Activated gamma-delta T cell treated with Interleukin-2 at 50 U/mL for 16 hours (primary cell): ENCODE measurements around the gene ZNF445.
A peak's percentile ranks its signal among the peaks of the same experiment; 100 is the strongest.
"Not testable (repeated sequence)": the region's sequence is repeated elsewhere in the genome, so short reads cannot be mapped to it uniquely, and the experiment has no call there.

Experiments used
- DNase-seq: peaks from one replicate; pipeline ENCODE4 v3.0.0-alpha.2; 2020

ZNF445 gene

DNA sequence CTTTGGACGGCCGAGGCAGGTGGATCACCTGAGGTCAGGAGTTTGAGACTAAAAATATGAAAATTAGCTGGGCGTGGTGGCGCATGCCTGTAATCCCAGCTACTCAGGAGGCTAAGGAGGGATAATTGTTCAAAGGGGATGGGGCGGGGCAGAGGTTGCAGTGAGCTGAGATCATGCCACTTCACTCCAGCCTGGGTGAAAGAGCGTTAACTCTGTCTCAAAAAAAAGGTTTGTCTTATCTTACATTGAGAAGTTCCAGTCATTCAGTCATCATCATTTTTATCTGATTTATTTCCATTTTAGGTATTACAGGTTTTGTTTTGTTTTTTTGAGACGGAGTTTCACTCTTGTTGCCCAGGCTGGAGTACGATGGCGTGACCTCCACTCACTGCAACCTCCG lies 2.6 kb downstream of the ZNF445 start:
- not testable (repeated sequence) for DNase-seq

DNA sequence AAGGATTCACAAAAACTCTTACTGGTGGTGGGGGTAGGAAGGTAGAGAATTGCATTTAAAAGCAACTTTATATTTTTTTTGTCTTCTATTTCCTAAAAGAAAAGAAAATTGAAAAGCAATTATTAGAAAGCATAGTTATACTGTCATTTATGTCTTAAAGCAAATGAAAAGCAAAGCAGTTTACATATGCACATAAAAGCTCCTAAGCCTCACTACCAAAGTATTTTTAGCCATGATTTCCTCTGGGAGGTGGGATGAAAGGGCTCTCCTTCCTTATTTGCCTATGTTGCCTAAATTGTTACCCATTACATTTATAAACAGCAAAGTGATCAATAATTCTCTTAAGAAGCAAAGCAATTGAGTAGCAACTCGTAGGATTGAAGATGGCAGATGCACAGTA lies 7.0 kb downstream of the ZNF445 start:
- no peak for DNase-seq

DNA sequence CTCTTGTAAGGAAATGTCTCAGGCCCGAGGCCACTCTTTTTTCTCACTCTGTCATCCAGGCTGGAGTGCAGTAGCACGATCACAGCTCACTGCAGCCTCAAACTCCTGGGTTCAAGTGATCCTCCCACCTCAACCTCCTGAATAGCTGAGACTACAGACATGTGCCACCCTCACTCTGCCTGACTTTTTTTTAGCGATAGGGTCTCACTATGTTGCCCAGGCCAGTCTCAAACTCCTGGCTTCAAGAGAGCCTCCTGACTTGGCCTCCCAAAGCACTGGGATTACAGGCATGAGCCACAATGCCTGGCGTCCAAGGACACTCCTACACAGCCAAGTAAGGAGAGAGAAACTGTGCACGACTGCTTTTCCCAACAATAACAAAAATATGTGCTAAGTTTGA lies 7.6 kb downstream of the ZNF445 start:
- DNase-seq, result no peak

DNA sequence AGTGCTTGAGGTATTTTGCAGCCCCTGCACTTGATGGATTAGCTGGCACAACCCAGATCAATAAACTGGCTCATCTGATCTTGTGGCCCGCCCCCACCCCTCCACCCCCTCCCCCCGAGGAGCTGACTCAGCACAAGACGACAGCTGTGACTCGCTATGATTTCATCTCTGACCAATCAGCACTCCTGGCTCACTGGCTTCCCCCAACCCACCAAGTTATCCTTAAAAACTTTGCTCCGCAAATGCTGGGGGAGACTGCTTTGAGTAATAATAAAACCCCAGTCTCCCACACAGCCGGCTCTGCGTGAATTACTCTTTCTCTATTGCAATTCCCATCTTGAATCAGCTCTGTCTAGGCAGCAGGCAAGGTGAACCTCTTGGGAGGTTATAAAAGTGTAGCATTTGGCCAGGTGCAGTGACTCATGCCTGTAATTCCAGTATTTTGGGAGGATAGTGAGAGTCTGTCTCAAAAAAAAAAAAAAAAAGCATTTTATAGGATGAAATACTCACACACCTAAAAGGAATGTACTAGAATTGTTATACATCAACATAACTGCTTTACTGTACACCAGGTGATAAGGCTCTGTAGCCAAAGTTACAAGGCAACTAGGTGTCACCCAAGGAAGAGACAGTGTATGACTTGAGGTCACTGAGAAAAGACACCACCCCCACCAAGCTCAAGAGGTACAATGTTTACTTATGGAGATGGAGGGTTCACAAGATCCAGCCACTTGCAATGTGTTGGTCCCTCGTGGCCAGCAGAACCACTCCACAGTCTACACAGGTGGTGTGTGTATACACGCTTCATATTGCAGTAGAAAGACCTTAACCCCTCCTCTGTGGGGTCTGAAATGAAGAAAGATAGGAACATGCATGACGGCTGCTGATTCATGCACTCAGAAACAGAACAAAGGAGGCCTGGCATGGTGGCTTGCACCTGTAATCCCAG lies 8.6 kb downstream of the ZNF445 start:
- no peak for DNase-seq

DNA sequence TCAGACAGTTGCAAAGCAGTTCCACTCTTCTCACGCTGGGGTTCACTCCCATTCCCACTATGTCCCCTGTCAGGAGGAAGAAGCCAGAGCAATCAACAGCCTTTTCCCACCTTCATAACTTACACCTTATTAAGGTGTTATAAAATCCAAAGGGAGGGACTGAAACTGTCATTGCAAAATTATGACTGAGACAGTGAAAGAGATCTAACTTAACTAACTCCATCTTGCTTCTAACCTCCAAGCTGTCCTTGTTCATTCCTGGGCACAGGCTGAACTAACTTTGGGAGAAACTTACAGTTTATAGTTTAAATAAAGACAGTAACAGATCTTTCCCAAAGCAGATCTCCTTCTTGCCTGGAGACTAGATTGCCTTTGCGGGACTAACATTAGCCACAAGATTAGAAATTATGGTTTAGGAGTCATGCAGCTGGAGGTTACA lies 9.4 kb downstream of the ZNF445 start:
- not testable (repeated sequence) for DNase-seq

DNA sequence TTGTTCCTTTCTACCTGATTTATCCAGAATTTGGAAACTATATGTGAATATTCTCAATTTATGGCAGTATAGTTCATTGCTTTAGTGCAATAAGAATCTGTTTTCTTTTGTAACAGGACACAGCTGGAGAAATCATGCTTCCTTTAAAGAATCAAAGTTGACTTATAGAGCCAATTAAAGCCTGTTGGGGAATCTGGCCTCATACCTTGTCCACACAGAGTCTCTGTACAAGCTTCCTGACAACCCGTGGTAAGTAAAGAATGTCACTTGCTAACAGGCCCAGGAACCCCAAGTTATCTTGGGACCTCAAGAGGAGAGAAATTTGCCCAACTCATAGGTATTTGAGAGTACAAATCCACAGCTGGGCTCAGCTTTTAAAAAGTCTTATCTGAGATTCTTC lies 10.2 kb downstream of the ZNF445 start:
- no peak for DNase-seq

DNA sequence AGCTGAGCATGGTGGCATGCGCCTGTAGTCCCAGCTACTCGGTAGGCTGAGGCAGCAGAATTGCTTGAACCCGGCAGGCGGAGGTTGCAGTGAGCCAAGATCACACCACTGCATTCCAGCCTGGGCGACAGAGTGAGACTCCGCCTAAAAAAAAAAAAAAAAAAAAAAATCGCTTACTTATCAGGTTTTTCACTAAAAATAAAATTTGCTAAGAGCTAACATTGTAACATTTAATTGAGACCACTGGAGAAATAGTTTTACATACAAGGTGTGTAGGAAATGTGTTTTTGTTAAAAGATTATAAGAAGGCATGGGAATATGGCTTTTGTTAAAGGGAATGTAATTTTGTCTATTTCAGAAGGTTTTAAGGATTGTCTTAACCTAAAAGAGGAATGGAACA lies 12.6 kb downstream of the ZNF445 start:
- DNase-seq, result not testable (repeated sequence)

DNA sequence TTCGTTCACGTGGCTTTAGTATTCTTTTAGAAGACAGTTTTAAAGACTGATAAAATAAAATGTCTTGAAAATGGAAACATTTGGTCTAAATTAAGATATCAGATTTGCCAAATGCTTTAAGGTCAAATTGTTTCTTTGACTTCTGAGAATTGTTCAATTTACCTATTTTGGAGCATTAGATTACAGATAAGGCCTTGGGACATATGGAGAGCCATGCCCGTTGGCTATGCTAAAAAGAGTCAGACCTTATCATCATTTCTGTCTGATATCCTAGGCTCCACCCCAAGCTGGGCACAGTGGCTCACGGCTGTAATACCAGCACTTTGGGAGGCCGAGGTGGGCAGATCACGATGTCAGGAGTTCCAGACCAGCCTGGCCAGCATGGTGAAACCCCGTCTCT lies 13.0 kb downstream of the ZNF445 start:
- DNase-seq, result no peak

DNA sequence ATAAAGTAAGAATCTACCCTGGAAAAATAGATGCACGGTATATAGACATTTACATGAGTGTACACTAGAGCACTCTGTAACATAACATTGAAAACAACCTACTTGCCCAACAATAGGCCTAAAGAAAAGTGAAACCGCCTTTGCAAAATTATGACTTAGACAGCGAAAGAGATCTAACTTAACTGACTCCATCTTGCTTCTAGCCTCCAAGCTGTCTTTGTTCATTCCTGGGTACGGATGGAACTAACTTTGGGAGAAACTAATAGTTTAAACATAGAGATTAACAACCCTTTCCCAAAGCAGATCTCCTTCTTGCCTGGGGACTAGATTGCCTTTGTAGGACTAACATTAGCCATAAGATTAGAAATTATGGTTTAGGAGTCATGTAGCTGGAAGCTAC lies 17.4 kb downstream of the ZNF445 start:
- not testable (repeated sequence) for DNase-seq

DNA sequence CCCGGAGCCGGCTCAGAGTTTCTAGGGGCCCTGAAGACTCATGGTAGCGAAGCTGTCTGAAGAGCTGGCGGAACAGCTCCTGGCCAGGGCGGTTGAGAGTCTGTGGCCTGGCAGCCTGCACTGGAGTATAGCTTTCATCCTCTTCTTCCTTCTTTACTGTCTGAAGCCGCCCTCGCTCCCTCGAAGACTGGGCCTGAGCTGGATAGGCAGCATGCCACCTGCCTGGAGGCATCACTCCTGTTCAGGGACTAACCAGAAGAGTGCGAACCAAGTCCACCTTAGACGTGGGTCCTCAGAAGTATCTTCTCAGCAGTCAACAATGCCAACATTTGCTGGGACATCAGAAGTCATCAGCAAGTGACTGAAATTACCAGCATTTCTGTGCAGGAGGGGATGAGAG lies 22.2 kb downstream of the ZNF445 start:
- DNase-seq, result no peak

DNA sequence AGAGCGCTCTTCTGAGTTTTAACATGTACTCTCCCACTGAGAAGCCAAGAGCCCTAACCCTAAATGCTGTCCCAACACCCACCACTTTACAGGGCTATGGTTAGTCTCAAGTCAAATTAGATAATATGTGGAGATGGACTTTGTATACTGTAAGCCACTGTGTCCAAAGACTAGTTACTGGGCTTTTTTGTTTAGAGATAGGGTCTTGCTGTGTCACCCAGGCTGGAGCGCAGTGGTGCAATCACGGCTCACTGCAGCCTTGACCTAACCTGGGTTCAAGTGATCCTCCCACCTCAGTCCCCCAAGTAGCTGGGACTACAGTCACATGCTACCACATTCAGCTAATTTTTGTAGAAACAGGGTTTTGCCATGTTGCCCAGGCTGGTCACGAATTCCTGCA lies 23.2 kb downstream of the ZNF445 start:
- DNase-seq, result no peak

DNA sequence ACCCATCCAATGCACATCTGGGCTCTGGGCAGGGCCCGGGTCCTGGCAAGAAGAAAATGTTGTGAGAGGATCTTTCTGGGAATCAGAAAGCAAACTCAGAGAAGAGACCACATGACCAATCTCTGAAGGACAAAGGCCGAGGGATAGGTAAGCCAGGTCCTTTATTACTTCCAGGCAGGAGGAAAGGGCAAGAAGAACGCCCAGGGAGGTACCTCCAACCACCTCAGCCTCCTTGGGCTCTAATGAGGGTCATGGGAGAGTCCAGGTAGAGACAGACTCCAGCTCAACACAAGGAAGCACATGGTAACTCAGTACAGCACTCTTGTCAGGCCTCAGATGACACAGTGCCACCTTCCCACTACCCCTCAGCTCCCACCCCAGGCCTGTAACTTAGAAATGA lies 26.0 kb downstream of the ZNF445 start:
- no peak for DNase-seq

DNA sequence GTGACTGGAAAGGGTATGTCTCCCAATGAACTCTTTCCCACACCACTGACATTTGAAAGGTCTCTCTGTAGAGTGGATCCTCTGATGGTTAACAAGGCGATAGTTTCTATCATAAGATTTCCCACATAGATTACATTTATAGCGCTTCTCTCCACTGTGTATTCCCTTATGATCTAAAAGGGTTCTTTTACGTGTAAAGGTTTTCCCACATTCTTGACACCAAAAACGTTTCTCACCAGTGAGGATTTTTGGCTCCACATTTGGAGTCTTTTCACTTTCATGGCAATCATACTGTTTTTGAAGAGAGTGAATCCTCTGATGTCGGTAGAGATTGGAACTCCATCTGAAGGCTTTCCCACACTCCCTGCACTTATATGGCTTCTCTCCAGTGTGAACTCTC lies 30.5 kb downstream of the ZNF445 start:
- DNase-seq, result no peak

DNA sequence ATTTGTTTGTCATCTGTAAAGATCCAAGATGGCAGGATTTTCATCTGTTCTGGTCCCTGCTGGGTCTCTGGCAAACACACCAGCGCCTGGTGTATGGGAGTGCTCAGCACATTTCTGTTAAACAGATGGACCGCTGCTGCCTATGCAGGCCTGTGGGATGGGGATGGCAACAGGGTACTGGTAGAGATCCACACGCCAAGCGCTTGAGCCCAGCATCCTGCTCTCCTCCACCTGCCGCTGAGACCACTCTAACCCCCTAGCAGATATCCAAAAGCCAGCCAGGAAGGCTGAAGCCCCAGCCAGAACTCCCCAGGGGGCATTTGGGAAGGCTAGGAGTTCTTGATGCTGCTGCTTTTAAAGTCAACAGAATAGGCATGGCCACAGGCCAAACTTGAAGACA lies 31.7 kb downstream of the ZNF445 start:
- no peak for DNase-seq

DNA sequence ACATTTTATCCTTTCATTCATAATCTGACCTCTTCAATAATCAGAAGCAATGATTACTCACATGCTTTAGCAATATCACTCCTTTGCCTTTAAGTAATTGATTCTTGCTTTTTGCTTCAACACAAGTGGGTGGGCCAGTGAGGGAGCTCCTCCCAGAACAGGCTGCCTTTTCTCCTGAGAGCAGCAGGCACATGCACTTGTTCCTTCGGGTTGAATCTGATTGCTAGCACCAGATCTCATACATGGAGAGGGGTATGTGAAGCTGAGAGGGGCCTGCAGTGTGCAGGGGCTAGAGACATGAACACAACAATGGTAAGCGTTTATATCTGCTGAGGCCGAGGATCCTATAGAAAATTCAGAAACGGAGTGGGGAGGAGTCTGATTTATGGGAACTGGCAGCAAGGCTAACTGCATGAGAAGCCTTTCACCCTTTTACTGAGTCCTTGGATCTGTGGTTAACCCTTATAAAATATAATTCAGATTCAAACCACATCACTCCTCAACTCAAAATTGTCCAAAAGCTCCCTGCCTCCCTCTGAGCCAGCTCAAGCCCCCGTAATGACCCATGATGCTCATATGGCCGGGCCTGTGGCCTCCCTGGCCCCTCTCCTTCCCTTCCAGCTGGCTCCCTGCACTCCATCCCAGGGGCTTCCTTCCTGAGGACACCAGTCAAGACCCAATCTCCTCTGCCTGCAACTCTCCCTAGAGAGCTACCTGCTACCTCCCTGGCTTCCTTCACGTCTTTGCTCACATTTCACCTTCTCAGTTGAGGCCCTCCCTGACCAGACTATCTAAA lies 32.4 kb downstream of the ZNF445 start:
- DNase-seq, result no peak

DNA sequence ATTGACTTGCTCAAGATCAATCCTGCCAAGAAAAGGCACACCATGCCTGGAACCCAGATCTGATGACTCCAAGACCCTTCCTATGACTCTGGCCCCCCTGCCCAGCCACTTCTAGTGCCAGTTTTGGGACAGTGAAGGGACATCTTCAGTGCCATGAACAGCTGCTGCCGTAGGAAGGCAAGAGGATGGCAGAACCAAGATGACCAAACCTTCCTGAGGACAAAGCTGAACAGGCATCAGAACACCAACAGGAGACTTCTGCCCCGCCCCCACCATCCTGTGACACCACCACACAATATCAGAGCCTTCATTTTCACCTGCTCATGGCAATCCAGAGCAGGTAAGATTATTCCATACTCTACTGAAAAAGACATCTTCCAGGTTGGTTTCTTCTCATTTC lies 33.0 kb downstream of the ZNF445 start:
- no peak for DNase-seq

DNA sequence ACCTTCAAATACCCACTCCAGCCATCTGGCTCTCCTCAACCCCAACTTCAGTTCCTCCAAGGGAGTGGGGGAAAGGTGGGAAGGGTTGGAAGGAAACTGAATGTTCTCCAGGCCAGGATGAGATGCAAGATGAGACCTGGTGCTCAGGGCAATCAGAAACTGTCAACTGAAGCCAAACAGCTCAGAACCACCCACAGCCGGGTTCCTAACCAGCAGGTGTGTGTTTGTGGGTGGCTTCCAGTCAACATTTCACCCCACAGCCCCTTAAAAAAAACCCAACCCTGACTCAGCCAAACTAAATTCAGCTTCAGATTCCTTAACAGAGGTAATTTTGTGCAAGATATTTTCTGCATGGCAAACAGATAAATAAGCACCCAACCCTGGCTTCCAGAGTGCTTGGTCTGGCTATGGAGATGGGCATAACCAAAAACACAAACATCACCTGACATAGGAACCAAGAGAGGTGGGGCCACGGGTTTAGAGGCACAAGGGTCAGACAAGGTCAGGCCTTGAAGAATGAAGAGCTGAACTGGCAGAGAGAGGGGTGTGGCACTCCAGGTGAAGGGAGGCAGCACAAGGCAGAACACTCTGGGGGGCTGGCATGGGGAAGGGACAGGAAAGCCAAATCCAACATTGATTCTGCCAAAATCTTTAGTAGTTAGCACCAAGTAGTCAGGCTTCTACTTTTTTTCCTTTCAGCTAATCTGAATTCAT lies 34.7 kb downstream of the ZNF445 start:
- DNase-seq, result no peak

DNA sequence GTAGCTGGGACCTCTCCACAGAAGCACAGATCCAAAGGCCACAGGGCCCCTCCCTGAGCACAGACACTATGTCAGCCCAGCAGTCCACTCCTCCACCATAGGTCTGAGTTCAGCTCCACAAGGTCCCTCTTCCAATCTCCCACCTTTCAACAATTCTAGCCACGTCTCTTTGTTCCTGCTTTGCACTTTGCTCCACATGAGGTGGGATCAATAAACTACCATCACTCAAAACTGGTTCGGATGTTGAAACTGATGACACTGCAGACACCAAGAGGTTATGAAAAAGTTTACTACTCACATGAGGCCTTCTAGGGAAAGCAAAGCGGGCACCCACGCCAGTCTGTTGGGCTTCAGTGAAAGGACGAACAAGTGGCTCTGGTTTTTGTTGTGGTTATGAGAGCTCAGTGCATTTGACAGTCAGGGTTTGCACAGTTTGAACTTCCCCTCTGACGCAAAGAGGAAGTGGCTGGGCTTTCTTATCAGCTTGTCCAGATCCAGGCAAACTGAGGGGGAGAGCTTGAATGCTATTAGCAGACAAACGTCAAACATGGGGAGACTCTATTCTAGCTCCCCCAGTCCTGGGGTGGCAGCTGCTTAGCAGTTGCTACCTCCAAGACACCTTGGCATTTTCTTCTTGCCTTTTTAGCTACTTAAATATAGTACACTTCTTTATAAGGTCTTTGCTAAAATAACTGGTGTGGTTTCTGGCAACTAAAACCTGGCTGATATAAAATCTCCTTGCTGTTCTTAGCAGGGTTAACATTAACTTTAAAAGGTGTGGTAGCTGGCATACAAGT lies 37.8 kb downstream of the ZNF445 start:
- peak; percentile 39 for DNase-seq

DNA sequence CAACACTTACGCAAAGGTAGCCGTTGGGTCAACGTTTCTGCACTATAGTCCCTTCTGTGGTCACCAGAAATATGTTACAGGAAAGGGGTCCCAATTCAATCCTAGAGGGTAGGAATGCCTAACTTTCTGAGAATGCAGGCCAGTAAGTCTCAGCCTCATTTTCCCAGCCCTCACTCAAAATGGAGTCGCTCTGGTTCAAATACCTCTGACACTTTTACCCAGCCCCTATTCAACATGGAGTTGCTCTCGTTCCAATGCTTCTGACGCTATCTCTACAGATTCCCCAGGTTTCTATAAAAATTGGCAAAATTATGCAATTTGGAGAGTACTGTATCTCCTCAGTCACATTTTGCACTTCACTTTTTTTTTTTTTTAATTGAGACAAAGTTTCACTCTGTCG lies 39.7 kb downstream of the ZNF445 start:
- no peak for DNase-seq

DNA sequence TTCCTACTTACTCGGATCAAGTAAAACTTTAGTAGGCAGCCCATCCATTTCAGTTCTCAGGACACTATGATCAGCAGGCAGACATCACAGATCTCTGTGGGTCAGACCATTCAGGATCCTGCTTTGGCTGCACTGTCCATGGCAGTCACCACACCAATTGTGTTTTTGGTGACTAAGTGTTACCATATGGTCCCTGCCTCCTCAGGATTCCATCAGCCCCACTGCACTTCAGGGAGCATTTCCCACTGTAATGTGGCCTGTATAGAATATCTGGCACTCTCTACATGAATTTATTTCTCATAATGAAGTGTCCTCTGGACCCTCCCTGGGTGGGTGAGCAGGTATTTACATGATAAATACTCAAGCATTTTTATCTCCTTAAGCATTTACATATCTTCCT lies 41.3 kb downstream of the ZNF445 start:
- no peak for DNase-seq

DNA sequence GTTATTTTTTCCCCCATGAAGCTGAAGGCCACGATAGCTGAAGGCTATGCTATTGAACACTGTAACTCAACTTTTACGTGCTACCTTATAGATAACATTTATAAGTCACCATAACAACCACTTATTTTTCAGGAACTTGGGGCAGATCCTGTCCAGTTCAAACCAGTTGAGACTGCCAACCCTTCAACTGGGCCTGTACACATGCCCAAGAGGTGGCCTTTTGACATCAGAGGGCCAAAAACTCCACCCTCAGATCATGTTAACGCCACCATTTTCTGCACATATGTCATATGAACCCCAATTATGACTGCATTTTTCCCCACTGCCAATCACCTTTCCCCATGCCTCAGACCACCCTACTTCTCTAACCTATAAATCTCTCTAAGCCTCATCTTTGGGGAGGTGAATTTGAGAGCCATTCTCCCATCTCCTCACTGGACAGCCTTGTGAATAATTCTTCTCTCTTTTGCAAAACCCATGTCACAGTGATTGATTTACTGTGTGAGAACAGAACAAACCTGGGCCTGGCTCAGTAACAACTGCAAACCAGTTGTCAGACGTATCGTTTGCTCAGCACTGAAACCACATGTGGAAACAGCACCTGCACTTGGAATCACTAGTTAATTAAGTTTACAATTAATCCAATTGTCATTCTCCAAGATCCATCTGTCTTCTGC lies 42.5 kb downstream of the ZNF445 start:
- no peak for DNase-seq

DNA sequence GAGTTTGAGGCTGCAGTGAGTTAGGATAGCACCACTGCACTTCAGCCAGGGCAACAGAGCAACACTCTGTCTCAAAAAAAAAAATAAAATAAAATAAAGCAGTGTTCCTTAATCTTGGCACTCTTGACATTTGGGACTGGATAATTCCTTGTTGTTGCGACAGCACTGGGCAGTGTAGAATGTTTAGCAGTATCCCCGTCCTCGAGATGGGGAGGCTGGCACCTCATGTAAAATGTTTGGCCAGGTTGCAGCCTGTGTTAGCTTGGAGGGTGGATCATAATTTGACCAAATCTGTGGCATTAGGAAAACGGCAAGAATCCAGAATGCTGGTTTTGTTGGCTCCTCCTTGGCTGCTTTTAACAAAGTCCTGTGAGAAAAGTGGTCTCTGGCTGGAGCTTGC lies 47.0 kb downstream of the ZNF445 start:
- no peak for DNase-seq
